GM12892 (cell line): ENCODE results near the gene TNFRSF1B.

ENCODE experiments used
- POLR2A ChIP-seq: IDR thresholded peaks from 2 replicates; pipeline ENCODE4 v1.6.1; 2011; ENCODE audit warnings: low read depth, low read length, control low read depth
- POLR2AphosphoS5 ChIP-seq: IDR thresholded peaks from 2 replicates; pipeline ENCODE4 v1.6.1; 2011; ENCODE audit warnings: low read depth, low read length, control low read depth
- TAF1 ChIP-seq: IDR thresholded peaks from 2 replicates; pipeline ENCODE4 v1.6.1; 2011; ENCODE audit warnings: low read depth, mild to moderate bottlenecking, control low read depth, low read length, borderline replicate concordance

DNA sequence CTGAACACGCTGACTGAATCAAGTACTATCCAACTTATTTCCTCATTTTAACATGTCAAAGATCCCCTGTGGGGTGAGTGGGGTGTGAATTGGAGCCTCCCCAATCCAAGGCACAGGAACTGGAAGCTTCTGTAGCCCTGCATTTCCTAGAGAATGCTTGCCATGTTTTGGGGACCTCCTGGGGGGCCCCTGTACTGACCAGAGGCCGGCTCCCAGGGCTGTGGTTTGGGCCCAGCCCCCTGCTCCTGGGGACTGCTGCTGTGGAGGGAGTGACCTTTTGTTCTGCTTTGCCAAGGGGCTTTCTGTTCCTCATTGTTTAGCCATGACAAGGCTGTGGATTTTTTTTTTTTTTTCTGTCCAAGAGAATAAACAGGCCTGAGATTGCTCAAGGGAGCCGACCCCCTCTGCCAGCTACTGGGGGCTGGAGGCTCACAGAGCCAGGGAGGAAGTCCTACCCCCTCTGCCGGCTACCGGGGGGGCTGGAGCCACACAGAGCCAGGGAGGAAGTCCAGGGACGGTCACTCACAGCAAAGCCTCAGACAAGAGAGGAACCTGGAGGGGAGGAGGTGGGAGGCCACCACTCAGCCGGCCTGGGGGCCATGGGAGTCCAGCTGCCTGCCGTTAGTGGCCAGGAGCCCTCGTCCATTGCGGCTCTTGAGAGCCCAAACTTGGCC lies 17.4 kb downstream of the TNFRSF1B start:
- TF ChIP-seq POLR2A (no peak), POLR2AphosphoS5 (no peak), TAF1 (no peak)
